ENCODE data around the gene UGCG. TPM values are rescaled to one million over a fixed set of nuclear protein-coding genes. Genes with fewer than 3 reads are reported as not detected.

Gene UGCG
- 17.6 to 20.6 TPM (median 20.0 TPM) in 5 replicates for total RNA-seq (2022; extraction: Qiagen RNA extraction)

GRCh38 chr9:111895996-111896941 is at the start of gene UGCG:
TSS of gene UGCG (plus strand) at chr9:111896814. CDS start at chr9:111897216, 402 bp downstream.

Other genes starting within 250 kb of the UGCG start
- 56.5 to 68.8 TPM (median 66.7 TPM) in 5 replicates for gene GNG10, start 235.2 kb upstream of the UGCG start, total RNA-seq (2022; extraction: Qiagen RNA extraction)
- not detected in 5 replicates for gene SHOC1, start 101.9 kb upstream of the UGCG start, total RNA-seq (2022; extraction: Qiagen RNA extraction)

Measured in A549 treated with CORT108297 at 1 μM for 4 hours (cell line).